HepG2 (cell line): ENCODE results near the gene FAM53B. TPM values are rescaled to one million over a fixed set of nuclear protein-coding genes. Genes with fewer than 3 reads are reported as not detected.
A peak's percentile ranks its signal among the peaks of the same experiment; 100 is the strongest.

Experiments
- ATAC-seq: fragments of 200-7000 bp; cut with Tn5 transposase; 3 replicates; pipeline ENCODE4 v1.9.1; 2020; ENCODE audit warnings: mild to moderate bottlenecking, moderate library complexity
- BruUV-seq: library from RNA; stranded (reverse); fragments of 400-500 nt; replicated peaks from 2 replicates; lab custom pipeline; 2021; lab: Mats Ljungman, UMichigan
- CTCF ChIA-PET: fragments of 300-600 bp; formaldehyde crosslinking; extraction: SDS; loops from one replicate; lab custom pipeline; 2021; ENCODE audit warnings: low total read pairs, inconsistent platforms, low intra/inter-chr PET ratio; lab: Yijun Ruan, JAX
- POLR2A ChIA-PET: fragments of 350-600 bp; sonication (Branson Sonifier 250); formaldehyde crosslinking; loops from one replicate; lab custom pipeline; 2020; ENCODE audit warnings: antibody characterized with exemption, inconsistent platforms; lab: Yijun Ruan, JAX
- DNase-seq: peaks from one replicate; pipeline ENCODE4 v3.0.0-alpha.2; 2015; ENCODE audit warnings: low spot score
- FAIRE-seq: peaks from 3 replicates; lab custom pipeline; 2011; peaks lifted over from hg19 to GRCh38; lab: Jason Lieb, UNC
- H2AFZ ChIP-seq: one replicate; pipeline ENCODE4 v1.6.1; 2011; ENCODE audit warnings: low read length, inconsistent platforms
- H3K27ac ChIP-seq: fragments of 300-600 bp; 3 replicates; pipeline ENCODE4 v1.8.0; 2011; ENCODE audit warnings: mixed run types, mild to moderate bottlenecking, mixed read lengths, low read length, inconsistent platforms; ENCODE audit not compliant: insufficient read depth; ENCODE audit errors: extremely low read length
- H3K27me3 ChIP-seq, 2 experiments: fragments of 200-600 bp in 1 of 2; 2 replicates in 1 of 2; 3 replicates in 1 of 2; pipeline versions ENCODE4 v1.6.0 to v1.8.0; 2011; ENCODE audit warnings: low read length in 2 of 2, mild to moderate bottlenecking in 2 of 2, moderate library complexity in 2 of 2, inconsistent platforms in 1 of 2; ENCODE audit not compliant: insufficient read depth in 2 of 2, control insufficient read depth in 1 of 2
- H3K36me3 ChIP-seq, 2 experiments: fragments of 200-600 bp in 1 of 2; replicated peaks in 1 of 2; 2 replicates in 1 of 2; 3 replicates in 1 of 2; pipeline versions ENCODE4 v1.5.1 to v1.8.0; 2011; ENCODE audit warnings: low read length in 2 of 2, inconsistent platforms in 1 of 2; ENCODE audit not compliant: insufficient read depth in 2 of 2, control insufficient read depth in 1 of 2
- H3K4me1 ChIP-seq: 2 replicates; pipeline ENCODE4 v1.5.1; 2012; ENCODE audit warnings: low read length, inconsistent platforms; ENCODE audit not compliant: insufficient read depth
- H3K4me2 ChIP-seq: 2 replicates; pipeline ENCODE4 v1.6.0; 2011; ENCODE audit warnings: low read depth, low read length, inconsistent platforms
- H3K4me3 ChIP-seq, 3 experiments: fragments of 200-600 bp in 1 of 3; sonication (generic), shearing (Covaris generic) in 1 of 3; replicated peaks in 1 of 3; 2 replicates each; pipeline ENCODE4 v1.5.1; 2011 to 2016; ENCODE audit warnings: low read length in 3 of 3, inconsistent platforms in 2 of 3, low read depth in 2 of 3, mild to moderate bottlenecking in 2 of 3, control low read depth in 1 of 3, mixed read lengths in 1 of 3; ENCODE audit not compliant: insufficient read depth in 1 of 3
- H3K79me2 ChIP-seq: one replicate; pipeline ENCODE4 v1.6.1; 2011; ENCODE audit warnings: low read length, inconsistent platforms; ENCODE audit not compliant: insufficient read depth
- H3K9ac ChIP-seq: 2 replicates; pipeline ENCODE4 v1.6.0; 2011; ENCODE audit warnings: mild to moderate bottlenecking, low read depth, low read length, inconsistent platforms; ENCODE audit not compliant: insufficient read depth
- H3K9me3 ChIP-seq: 2 replicates; pipeline ENCODE4 v1.5.1; 2012; ENCODE audit warnings: mild to moderate bottlenecking, low read length
- H4K20me1 ChIP-seq: 2 replicates; pipeline ENCODE4 v1.6.0; 2011; ENCODE audit warnings: inconsistent platforms, mild to moderate bottlenecking, low read length, moderate library complexity; ENCODE audit not compliant: insufficient read depth
- CBFB ChIP-seq: sonication (generic); formaldehyde crosslinking; IDR thresholded peaks from 2 replicates; pipeline ENCODE4 v1.4.0; 2020; ENCODE audit warnings: missing genetic modification reagents
- CREB3 ChIP-seq: sonication (generic); formaldehyde crosslinking; IDR thresholded peaks from 2 replicates; pipeline ENCODE4 v1.5.0; 2020; ENCODE audit warnings: missing genetic modification reagents
- DR1 ChIP-seq: sonication (generic); formaldehyde crosslinking; IDR thresholded peaks from 2 replicates; pipeline ENCODE4 v1.8.0; 2021; ENCODE audit warnings: mild to moderate bottlenecking, missing genetic modification reagents, inconsistent platforms
- FOXK1 ChIP-seq: sonication (generic); formaldehyde crosslinking; IDR thresholded peaks from 2 replicates; pipeline ENCODE4 v1.4.0; 2020; ENCODE audit warnings: low read depth, missing genetic modification reagents, borderline replicate concordance
- HMGA1 ChIP-seq: sonication (generic); formaldehyde crosslinking; conservative IDR thresholded peaks from 2 replicates; pipeline ENCODE4 v1.4.0; 2020; ENCODE audit warnings: missing genetic modification reagents
- NR2F1 ChIP-seq, 2 experiments: fragments of 450-650 bp in 1 of 2; formaldehyde crosslinking in 1 of 2; IDR thresholded peaks; 2 replicates each; pipeline versions ENCODE4 v1.5.0 to v1.6.1; 2016 to 2020; ENCODE audit warnings: mild to moderate bottlenecking in 1 of 2, missing compliant biosample characterization in 1 of 2, missing genetic modification reagents in 1 of 2, moderate library complexity in 1 of 2
- PHB2 ChIP-seq: fragments of 450-650 bp; IDR thresholded peaks from 2 replicates; pipeline ENCODE4 v1.6.1; 2018; ENCODE audit not compliant: partially characterized antibody
- PHF21A ChIP-seq: sonication (generic); formaldehyde crosslinking; IDR thresholded peaks from 2 replicates; pipeline ENCODE4 v1.5.0; 2020; ENCODE audit warnings: mild to moderate bottlenecking, missing genetic modification reagents
- REXO4 ChIP-seq: sonication (generic); formaldehyde crosslinking; IDR thresholded peaks from 2 replicates; pipeline ENCODE4 v1.8.0; 2022; ENCODE audit warnings: missing genetic modification reagents, mild to moderate bottlenecking, borderline replicate concordance
- TRIM22 ChIP-seq: fragments of 450-650 bp; IDR thresholded peaks from 2 replicates; pipeline ENCODE4 v1.6.1; 2017
- ZBTB37 ChIP-seq: sonication (generic); formaldehyde crosslinking; IDR thresholded peaks from 2 replicates; pipeline ENCODE4 v1.4.0; 2020; ENCODE audit warnings: mild to moderate bottlenecking, missing genetic modification reagents
- ZMAT3 ChIP-seq: sonication (generic); formaldehyde crosslinking; conservative IDR thresholded peaks from 2 replicates; pipeline ENCODE4 v1.7.0; 2021; ENCODE audit warnings: missing genetic modification reagents
- ZNF292 ChIP-seq: sonication (generic); formaldehyde crosslinking; IDR thresholded peaks from 2 replicates; pipeline ENCODE4 v1.8.1; 2022; ENCODE audit warnings: mild to moderate bottlenecking, low read depth, missing genetic modification reagents, borderline replicate concordance
- ZNF34 ChIP-seq: sonication (generic); formaldehyde crosslinking; IDR thresholded peaks from 2 replicates; pipeline ENCODE4 v1.4.0; 2020; ENCODE audit warnings: mild to moderate bottlenecking, missing genetic modification reagents, borderline replicate concordance
- ZNF503 ChIP-seq: sonication (generic); formaldehyde crosslinking; IDR thresholded peaks from 2 replicates; pipeline ENCODE4 v1.4.0; 2020; ENCODE audit warnings: missing genetic modification reagents
- ZNF543 ChIP-seq: sonication (generic); formaldehyde crosslinking; IDR thresholded peaks from 2 replicates; pipeline ENCODE4 v1.4.0; 2020; ENCODE audit warnings: mild to moderate bottlenecking, missing genetic modification reagents
- ZSCAN20 ChIP-seq: sonication (generic); formaldehyde crosslinking; IDR thresholded peaks from 2 replicates; pipeline ENCODE4 v1.4.0; 2020; ENCODE audit warnings: missing genetic modification reagents, mild to moderate bottlenecking, borderline replicate concordance
- WGBS: methylation state at CpG from one replicate; pipeline ENCODE4 v1.1.6; 2017; ENCODE audit warnings: low lambda C conversion rate; 5-methylcytosine and 5-hydroxymethylcytosine counted together
- in situ Hi-C: cut with HindIII; loops from 2 replicates; pipeline ENCODE4 v1.10.0; 2017; ENCODE audit warnings: low pct_unique_long_range_greater_than_20kb; ENCODE audit not compliant: extremely low pct_ligation_motif_present
- intact Hi-C: fragments of 100-400 bp; cut with micrococcal nuclease; formaldehyde crosslinking; loops from one replicate; pipeline ENCODE4 v1.10.0; 2022; ENCODE audit not compliant: unreplicated experiment
- polyA plus RNA-seq, 8 experiments: library from polyadenylated mRNA; depleted of rRNA in 3 of 8; stranded (reverse) in 7 of 8; unstranded in 1 of 8; fragments of >200 nt; fragmentation: Illumina TruSeq in 4 of 8; extraction: Trizol in 4 of 8; gene quantifications; 2 replicates each; pipeline versions ENCODE4 v1.2.1 to v1.2.3, GENCODE V29; 2011 to 2016; ENCODE audit warnings: low read depth in 4 of 8, missing spikeins in 1 of 8, mixed read lengths in 1 of 8; ENCODE audit not compliant: insufficient read depth in 1 of 8
- total RNA-seq, 5 experiments: library from RNA; depleted of rRNA; stranded (reverse); fragments of >200 nt; fragmentation: Illumina TruSeq; extraction: Trizol; gene quantifications; 2 replicates each; pipeline ENCODE4 v1.2.3, GENCODE V29; 2016; ENCODE audit warnings: low read depth in 1 of 5

The FAM53B gene
- total and polyA plus RNA-seq, 2 of the 13 experiments (the other 11 are each of a cell fraction or from before 2014, with no cell fraction given) = 6.4 to 19.3 TPM

GRCh38 chr10:124708922-124709520, 35.2 kb downstream of the FAM53B start (continued):
- TF ChIP-seq TRIM22 = no peak

- H3K27me3 ChIP-seq = no peaks in the 10 kb centered on the region
- 13% methylated on average over 7 of the region's 9 CpGs for WGBS
- DNase-seq (peak; percentile 59), ATAC-seq (peak; percentile 72), FAIRE-seq (no peak)
- peaks cover 14% of the 10 kb centered on the region for H3K79me2 ChIP-seq
- H3K4me1 ChIP-seq = peaks cover 52% of the 10 kb centered on the region
- in situ Hi-C loops (no loop called here), intact Hi-C loops (no loop called here)
- peak overlapping the region in 1 of 3 experiments; percentile 19; a peak in 1 of 6 replicates for H3K4me3 ChIP-seq
- POLR2A ChIA-PET = interaction anchor here (1.0 to 1.1 kb wide), 2 partner anchors 33 to 84 kb away, joined by 3 to 4 read pairs; partner anchors contain the start of gene EEF1AKMT2
- no TSS peak for BruUV-seq
- H3K9ac ChIP-seq = peak overlapping the region; percentile 18; the same call in 1 of the 2 replicates
- peak overlapping the region; percentile 9 for H3K27ac ChIP-seq
- CTCF ChIA-PET = no interaction called here
- no peaks in the 10 kb centered on the region for H3K9me3 ChIP-seq
- H2AFZ ChIP-seq = no peak overlapping the region
- H3K36me3 ChIP-seq = peaks cover 7 to 34% of the 10 kb centered on the region in 2 experiments
- 0 out of 2 replicates have a peak, but pooled peaks cover 5% of the 10 kb centered on the region for H4K20me1 ChIP-seq
- peak overlapping the region; percentile 55 for H3K4me2 ChIP-seq
- TF ChIP-seq FOXK1 (CRISPR knock-in tag) = peak; percentile 86; the same call in 1 of the 2 replicates
- no peak for TF ChIP-seq PHB2
- TF ChIP-seq NR2F1 (CRISPR knock-in tag; IDR thresholded peaks at IDR 0.05) = 0 out of 4 replicates have a peak, but pooled peaks of 1 of the 2 experiments have one; percentile 12
- no peak for TF ChIP-seq HMGA1 (CRISPR knock-in tag)
- no peak for TF ChIP-seq ZNF34 (CRISPR knock-in tag)
- peak; percentile 20; the same call in 1 of the 2 replicates for TF ChIP-seq ZNF292 (CRISPR knock-in tag)
- TF ChIP-seq CREB3 (CRISPR knock-in tag) = no peak
- no peak for TF ChIP-seq CBFB (CRISPR knock-in tag)
- no peak for TF ChIP-seq ZMAT3 (CRISPR knock-in tag)
- no peak for TF ChIP-seq REXO4 (CRISPR knock-in tag)
- TF ChIP-seq DR1 (CRISPR knock-in tag) = no peak
- TF ChIP-seq PHF21A (CRISPR knock-in tag) = peak; percentile 65; the same call in 1 of the 2 replicates
- no peak for TF ChIP-seq ZSCAN20 (CRISPR knock-in tag)
- TF ChIP-seq ZNF503 (CRISPR knock-in tag) = no peak
- TF ChIP-seq ZNF543 (CRISPR knock-in tag) = no peak
- TF ChIP-seq ZBTB37 (CRISPR knock-in tag) = no peak
These were observed 35.9 kb downstream of the FAM53B start for GRCh38 chr10:124708246-124708779.
